Bronchial epithelial cell (primary cell): ENCODE measurements around the gene KRTAP13-1. TPM values are rescaled to one million over a fixed set of nuclear protein-coding genes. Genes with fewer than 3 reads are reported as not detected.
A peak's percentile ranks its signal among the peaks of the same experiment; 100 is the strongest.

Source experiments
- DNase-seq: peaks from one replicate; pipeline ENCODE4 v3.0.0-alpha.2; 2010; ENCODE audit warnings: low read depth
- FAIRE-seq: peaks from 2 replicates; lab custom pipeline; 2011; peaks lifted over from hg19 to GRCh38; lab: Jason Lieb, UNC
- H3K27me3 ChIP-seq: 2 replicates; pipeline ENCODE4 v1.5.1; 2011; ENCODE audit warnings: low read length; ENCODE audit not compliant: control insufficient read depth, insufficient read depth
- H3K36me3 ChIP-seq: 2 replicates; pipeline ENCODE4 v1.5.1; 2011; ENCODE audit warnings: low read length; ENCODE audit not compliant: control insufficient read depth, insufficient read depth
- H3K4me3 ChIP-seq: 2 replicates; pipeline ENCODE4 v1.5.1; 2011; ENCODE audit warnings: mild to moderate bottlenecking, low read depth, low read length, control low read depth
- CTCF ChIP-seq: IDR thresholded peaks from 2 replicates; pipeline ENCODE4 v1.5.1; 2011; ENCODE audit warnings: mild to moderate bottlenecking, moderate library complexity, low read length, control low read depth, inconsistent platforms; ENCODE audit not compliant: insufficient read depth, severe bottlenecking
- total RNA-seq: library from RNA; depleted of rRNA; stranded (reverse); fragments of >200 nt; gene quantifications from 2 replicates; pipeline ENCODE4 v1.2.1, GENCODE V29; 2014

The KRTAP13-1 gene
- total RNA-seq, 1 donor from 2014 or later: not detected

DNA sequence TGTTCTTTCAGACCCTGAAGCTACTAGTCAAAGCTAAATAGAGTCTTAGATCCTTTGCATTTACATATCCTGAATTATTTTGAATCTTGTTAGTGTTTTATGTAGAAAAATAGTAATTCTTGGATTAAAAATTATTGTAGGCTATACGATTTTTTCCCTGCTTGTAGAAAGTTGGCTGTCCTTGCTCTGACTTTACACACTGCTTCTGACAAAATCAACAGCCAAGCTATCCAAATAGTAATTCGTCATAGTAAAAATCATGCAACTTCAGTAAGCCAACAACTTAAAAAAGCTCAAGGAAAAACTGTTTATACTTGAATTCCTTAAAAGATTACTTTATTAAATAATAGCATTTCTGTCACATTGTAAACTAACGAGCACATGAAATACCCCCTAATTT is 39.9 kb upstream of the KRTAP13-1 start:
- FAIRE-seq (no peak), DNase-seq (no peak)
- no peak for TF ChIP-seq CTCF
- Histone ChIP-seq H3K36me3 (no peaks in the 10 kb centered on the region), H3K4me3 (no peak overlapping the region), H3K27me3 (no peaks in the 10 kb centered on the region)

- no peaks in the 10 kb centered on the region for H3K27me3 ChIP-seq
- H3K4me3 ChIP-seq: no peak within 1 kb of the TSS
- no peak for TF ChIP-seq CTCF
- no peak for DNase-seq
- FAIRE-seq: peak; percentile 55
- no peaks in the 10 kb centered on the region for H3K36me3 ChIP-seq
These were observed 23.6 kb upstream of the KRTAP13-1 start, which contains the start of gene KRTAP13-2 for GRCh38 chr21:30372139-30372770. KRTAP13-2 (minus strand) TSS chr21:30372271; CDS start chr21:30372213, 58 bp downstream.

GRCh38 chr21:30382201-30382600 is 13.6 kb upstream of the KRTAP13-1 start:
- no peak for FAIRE-seq
- no peak for TF ChIP-seq CTCF
- H3K4me3 ChIP-seq: no peak overlapping the region

GRCh38 chr21:30391492-30392025 is 4.3 kb upstream of the KRTAP13-1 start:
- DNase-seq (no peak), FAIRE-seq (no peak)
- Histone ChIP-seq H3K4me3 (no peak overlapping the region), H3K27me3 (no peaks in the 10 kb centered on the region), H3K36me3 (no peaks in the 10 kb centered on the region)
- no peak for TF ChIP-seq CTCF

More at GRCh38 chr21:30382201-30382600, 13.6 kb upstream of the KRTAP13-1 start:
- no peak for DNase-seq
- no peaks in the 10 kb centered on the region for H3K27me3 ChIP-seq
- no peaks in the 10 kb centered on the region for H3K36me3 ChIP-seq

- peak; percentile 91 for FAIRE-seq
- Histone ChIP-seq H3K36me3 (no peaks in the 10 kb centered on the region), H3K4me3 (no peak overlapping the region), H3K27me3 (no peaks in the 10 kb centered on the region)
- peak; percentile 83 for TF ChIP-seq CTCF
- DNase-seq: peak; percentile 87
These were observed 13.1 kb downstream of the KRTAP13-1 start for GRCh38 chr21:30408782-30409494.
